ENCODE results near the gene PARP9.

PARP9 gene

GRCh38 chr3:122484985-122485384 is 79.1 kb downstream of the PARP9 start:
- DNase-seq (ENCODE audit: low spot score): no peak

- no peak for DNase-seq (ENCODE audit: low spot score)
Measured at GRCh38 chr3:122481390-122481789, 82.7 kb downstream of the PARP9 start.
